DOHH2 (cell line): Measurements from ENCODE around the gene GNB1L.

Source experiments
- CTCF ChIP-seq: fragments of 200-600 bp; sonication (generic); IDR thresholded peaks from one replicate; pipeline ENCODE4 v1.5.1; 2014; ENCODE audit warnings: antibody characterized with exemption, mild to moderate bottlenecking, low read depth, low read length; ENCODE audit not compliant: poor library complexity, severe bottlenecking
- EZH2phosphoT487 ChIP-seq: fragments of 200-600 bp; sonication (generic); IDR thresholded peaks from 2 replicates; pipeline ENCODE4 v1.6.1; 2017; ENCODE audit warnings: borderline replicate concordance, mild to moderate bottlenecking, antibody characterized with exemption, low read length, moderate library complexity, mixed read lengths

GRCh38 chr22:19791894-19792293 lies 62.8 kb downstream of the GNB1L start:
- TF ChIP-seq CTCF (no peak), EZH2phosphoT487 (no peak)
